H9 (cell line): Measurements from ENCODE around the gene MAPK1IP1L. TPM values are rescaled to one million over a fixed set of nuclear protein-coding genes. Genes with fewer than 3 reads are reported as not detected.

ENCODE experiments used
- DNase-seq: peaks from one replicate; pipeline ENCODE4 v3.0.0-alpha.2; 2017
- H2AFZ ChIP-seq: one replicate; pipeline ENCODE4 v1.6.1; 2013; ENCODE audit warnings: mild to moderate bottlenecking, low read length, control low read depth, moderate library complexity
- H2AK5ac ChIP-seq: 2 replicates; pipeline ENCODE4 v1.6.1; 2013; ENCODE audit warnings: low read length, control low read depth, mixed read lengths; ENCODE audit not compliant: insufficient read length
- H2BK120ac ChIP-seq: one replicate; pipeline ENCODE4 v1.6.1; 2013; ENCODE audit warnings: low read depth, mild to moderate bottlenecking, low read length, control low read depth, inconsistent platforms; ENCODE audit not compliant: poor library complexity, severe bottlenecking
- H2BK12ac ChIP-seq: 2 replicates; pipeline ENCODE4 v1.6.1; 2013; ENCODE audit warnings: low read length, control low read depth, mixed read lengths, low read depth; ENCODE audit not compliant: insufficient read length
- H2BK15ac ChIP-seq: 2 replicates; pipeline ENCODE4 v1.6.1; 2013; ENCODE audit warnings: low read depth, low read length, control low read depth
- H2BK20ac ChIP-seq: one replicate; pipeline ENCODE4 v1.6.1; 2013; ENCODE audit warnings: low read depth, mild to moderate bottlenecking, low read length, control low read depth, inconsistent platforms; ENCODE audit not compliant: poor library complexity, severe bottlenecking
- H2BK5ac ChIP-seq: 2 replicates; pipeline ENCODE4 v1.6.1; 2013; ENCODE audit warnings: low read length, control low read depth, mixed read lengths; ENCODE audit not compliant: insufficient read length
- H3K14ac ChIP-seq: 2 replicates; pipeline ENCODE4 v1.6.1; 2013; ENCODE audit warnings: low read length, control low read depth; ENCODE audit not compliant: insufficient read depth
- H3K18ac ChIP-seq: 2 replicates; pipeline ENCODE4 v1.6.1; 2013; ENCODE audit warnings: low read depth, mild to moderate bottlenecking, mixed read lengths, low read length, control low read depth; ENCODE audit not compliant: insufficient read length
- H3K23ac ChIP-seq: 2 replicates; pipeline ENCODE4 v1.6.1; 2013; ENCODE audit warnings: low read length, control low read depth, mixed read lengths, low read depth; ENCODE audit not compliant: insufficient read length
- H3K23me2 ChIP-seq: 2 replicates; pipeline ENCODE4 v1.6.1; 2013; ENCODE audit warnings: low read depth, mild to moderate bottlenecking, mixed read lengths, low read length, control low read depth; ENCODE audit not compliant: insufficient read length, poor library complexity, severe bottlenecking
- H3K27ac ChIP-seq: 2 replicates; pipeline ENCODE4 v1.5.1; 2013; ENCODE audit warnings: low read length, control low read depth, mixed read lengths, low read depth; ENCODE audit not compliant: insufficient read length
- H3K27me3 ChIP-seq: 2 replicates; pipeline ENCODE4 v1.6.1; 2013; ENCODE audit warnings: low read length, control low read depth, inconsistent platforms; ENCODE audit not compliant: insufficient read depth
- H3K4ac ChIP-seq: 2 replicates; pipeline ENCODE4 v1.6.1; 2013; ENCODE audit warnings: low read depth, mild to moderate bottlenecking, control low read depth, inconsistent platforms, low read length, moderate library complexity
- H3K4me1 ChIP-seq: 2 replicates; pipeline ENCODE4 v1.6.1; 2013; ENCODE audit warnings: low read length, control low read depth, inconsistent platforms; ENCODE audit not compliant: insufficient read depth
- H3K4me2 ChIP-seq: 2 replicates; pipeline ENCODE4 v1.6.1; 2013; ENCODE audit warnings: low read length, control low read depth, mixed read lengths; ENCODE audit not compliant: insufficient read length, insufficient read depth
- H3K56ac ChIP-seq: 2 replicates; pipeline ENCODE4 v1.6.1; 2013; ENCODE audit warnings: low read depth, mild to moderate bottlenecking, mixed read lengths, low read length, control low read depth; ENCODE audit not compliant: insufficient read length
- H3K79me1 ChIP-seq: 2 replicates; pipeline ENCODE4 v1.6.1; 2013; ENCODE audit warnings: low read depth, mild to moderate bottlenecking, moderate library complexity, low read length, control low read depth, inconsistent platforms; ENCODE audit not compliant: insufficient read depth, poor library complexity, severe bottlenecking
- H3K79me2 ChIP-seq: 2 replicates; pipeline ENCODE4 v1.6.1; 2013; ENCODE audit warnings: low read length, control low read depth, inconsistent platforms; ENCODE audit not compliant: insufficient read depth
- H3K9ac ChIP-seq: 2 replicates; pipeline ENCODE4 v1.6.1; 2013; ENCODE audit warnings: low read length, control low read depth, mixed read lengths; ENCODE audit not compliant: insufficient read length; ENCODE audit errors: extremely low read depth
- H3K9me3 ChIP-seq: one replicate; pipeline ENCODE4 v1.6.1; 2013; ENCODE audit warnings: low read depth, low read length, inconsistent platforms; ENCODE audit not compliant: control insufficient read depth
- H3T11ph ChIP-seq: one replicate; pipeline ENCODE4 v1.6.1; 2013; ENCODE audit warnings: mild to moderate bottlenecking, low read length, control low read depth, inconsistent platforms
- H4K20me1 ChIP-seq: one replicate; pipeline ENCODE4 v1.6.1; 2013; ENCODE audit not compliant: control insufficient read depth, insufficient read length, insufficient read depth
- H4K5ac ChIP-seq: 2 replicates; pipeline ENCODE4 v1.6.1; 2013; ENCODE audit warnings: low read depth, mild to moderate bottlenecking, mixed read lengths, low read length, control low read depth; ENCODE audit not compliant: insufficient read length
- H4K8ac ChIP-seq: replicated peaks from 2 replicates; pipeline ENCODE4 v1.6.1; 2013; ENCODE audit warnings: low read length, control low read depth, mixed read lengths, low read depth; ENCODE audit not compliant: insufficient read length
- H4K91ac ChIP-seq: 2 replicates; pipeline ENCODE4 v1.6.1; 2013; ENCODE audit warnings: low read depth, mild to moderate bottlenecking, moderate library complexity, mixed read lengths, low read length, control low read depth; ENCODE audit not compliant: insufficient read length
- H3K27ac Mint-ChIP-seq, 3 experiments: 2 replicates in 2 of 3; 3 replicates in 1 of 3; pipeline ENCODE4 v1.8.0; 2020 to 2021; ENCODE audit warnings: mixed read lengths in 3 of 3, mild to moderate bottlenecking in 1 of 3, moderate library complexity in 1 of 3
- H3K27me3 Mint-ChIP-seq: 2 replicates; pipeline ENCODE4 v1.8.0; 2021; ENCODE audit warnings: low read depth, mild to moderate bottlenecking, moderate library complexity, mixed read lengths
- H3K36me3 Mint-ChIP-seq, 3 experiments: 2 replicates in 2 of 3; 3 replicates in 1 of 3; pipeline ENCODE4 v1.8.0; 2020 to 2021; ENCODE audit warnings: low read depth in 3 of 3, mixed read lengths in 3 of 3; ENCODE audit not compliant: insufficient read depth in 1 of 3
- H3K4me1 Mint-ChIP-seq, 2 experiments: 2 replicates each; pipeline ENCODE4 v1.8.0; 2020; ENCODE audit warnings: mixed read lengths in 2 of 2
- H3K4me3 Mint-ChIP-seq, 2 experiments: 2 replicates in 1 of 2; 3 replicates in 1 of 2; pipeline ENCODE4 v1.8.0; 2020 to 2021; ENCODE audit warnings: mild to moderate bottlenecking in 2 of 2, mixed read lengths in 2 of 2, moderate library complexity in 1 of 2
- H3K9me3 Mint-ChIP-seq, 2 experiments: 2 replicates in 1 of 2; 3 replicates in 1 of 2; pipeline ENCODE4 v1.8.0; 2020; ENCODE audit warnings: mild to moderate bottlenecking in 2 of 2, mixed read lengths in 2 of 2, moderate library complexity in 1 of 2
- CTCF ChIP-seq: fragments of 200-600 bp; sonication (generic); conservative IDR thresholded peaks from 3 replicates; pipeline ENCODE4 v1.8.0; 2021; ENCODE audit warnings: antibody characterized with exemption, mild to moderate bottlenecking
- WGBS: extraction: QIAGEN DNeasy Blood & Tissue Kit; methylation state at CpG from one replicate; pipeline ENCODE4 v1.1.7; 2013; ENCODE audit warnings: missing lambda C conversion rate, low lambda C conversion rate, mixed read lengths; ENCODE audit not compliant: insufficient read length; ENCODE audit errors: extremely low coverage; 5-methylcytosine and 5-hydroxymethylcytosine counted together
- total RNA-seq: library from RNA; stranded (reverse); gene quantifications from 2 replicates; pipeline ENCODE4 v1.2.1, GENCODE V29; 2021

Gene MAPK1IP1L
- total RNA-seq, 1 experiment from 2014 or later, result 133 TPM

- H3K27ac ChIP-seq, result no peak overlapping the region
- no peak overlapping the region for H3K9ac ChIP-seq
- Mint-ChIP-seq H3K4me3 (no peak overlapping the region), H3K9me3 (no peaks in the 10 kb centered on the region), H3K27ac (no peak overlapping the region), H3K4me1 (peaks cover 6 to 7% of the 10 kb centered on the region in 2 experiments), H3K27me3 (peaks cover 32% of the 10 kb centered on the region), H3K36me3 (no peaks in the 10 kb centered on the region)
- H2BK5ac ChIP-seq, result no peak overlapping the region
- no peak overlapping the region for H3K18ac ChIP-seq
- H3K9me3 ChIP-seq, result no peaks in the 10 kb centered on the region
- H3K79me2 ChIP-seq, result no peaks in the 10 kb centered on the region
- no peak overlapping the region for H2AK5ac ChIP-seq
- no peak overlapping the region for H2AFZ ChIP-seq
- no peak overlapping the region for H4K5ac ChIP-seq
- whole genome bisulfite sequencing, result no CpG with 5 or more reads among the region's 3 CpGs
- TF ChIP-seq CTCF, result no peak
- no peaks in the 10 kb centered on the region for H3K23me2 ChIP-seq
- H2BK12ac ChIP-seq, result no peak overlapping the region
- no peak overlapping the region for H4K8ac ChIP-seq
- H3K4me1 ChIP-seq, result no peaks in the 10 kb centered on the region
- no peak for DNase-seq
- no peaks in the 10 kb centered on the region for H3K79me1 ChIP-seq
- no peaks in the 10 kb centered on the region for H3K27me3 ChIP-seq
- no peak overlapping the region for H3K4me2 ChIP-seq
- no peak overlapping the region for H3K4ac ChIP-seq
- H3K23ac ChIP-seq, result no peak overlapping the region
- H4K20me1 ChIP-seq, result no peaks in the 10 kb centered on the region
- no peak overlapping the region for H3K56ac ChIP-seq
- H4K91ac ChIP-seq, result no peak overlapping the region
- no peak overlapping the region for H2BK15ac ChIP-seq
- no peak overlapping the region for H2BK120ac ChIP-seq
- no peak overlapping the region for H3K14ac ChIP-seq
- H2BK20ac ChIP-seq, result no peak overlapping the region
- H3T11ph ChIP-seq, result no peak overlapping the region
Observed at GRCh38 chr14:55115460-55115859, 64.0 kb downstream of the MAPK1IP1L start.
